GF-D8 (cell line): ENCODE results near the gene YY1.

ENCODE experiments used
- DNase-seq: peaks from one replicate; lab custom pipeline; 2025; lab: John Stamatoyannopoulos, UW

Gene YY1

GRCh38 chr14:100313464-100314230, 74.7 kb downstream of the YY1 start:
- no peak for DNase-seq

GRCh38 chr14:100314724-100315123, 75.8 kb downstream of the YY1 start:
- DNase-seq, result no peak

DNA sequence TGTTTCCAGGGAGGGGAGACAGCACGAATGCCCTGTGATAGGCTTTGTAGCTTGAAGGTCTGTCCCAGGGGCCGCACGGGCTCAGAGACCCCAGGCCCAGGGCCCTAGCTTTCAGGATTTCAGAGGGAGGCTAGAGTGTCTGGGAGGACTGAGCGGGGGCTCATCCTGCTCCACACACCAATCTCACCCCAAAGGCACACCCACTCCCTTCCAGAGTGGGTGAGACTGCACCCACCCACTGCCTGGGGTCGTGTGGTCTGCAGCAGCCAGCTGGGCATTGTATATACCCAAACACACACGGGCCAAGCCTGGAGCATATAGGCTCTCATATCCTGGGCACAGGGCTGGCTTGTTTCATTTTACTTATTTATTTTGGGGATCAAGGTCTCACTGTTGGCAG, 78.4 kb downstream of the YY1 start:
- DNase-seq, result no peak

DNA sequence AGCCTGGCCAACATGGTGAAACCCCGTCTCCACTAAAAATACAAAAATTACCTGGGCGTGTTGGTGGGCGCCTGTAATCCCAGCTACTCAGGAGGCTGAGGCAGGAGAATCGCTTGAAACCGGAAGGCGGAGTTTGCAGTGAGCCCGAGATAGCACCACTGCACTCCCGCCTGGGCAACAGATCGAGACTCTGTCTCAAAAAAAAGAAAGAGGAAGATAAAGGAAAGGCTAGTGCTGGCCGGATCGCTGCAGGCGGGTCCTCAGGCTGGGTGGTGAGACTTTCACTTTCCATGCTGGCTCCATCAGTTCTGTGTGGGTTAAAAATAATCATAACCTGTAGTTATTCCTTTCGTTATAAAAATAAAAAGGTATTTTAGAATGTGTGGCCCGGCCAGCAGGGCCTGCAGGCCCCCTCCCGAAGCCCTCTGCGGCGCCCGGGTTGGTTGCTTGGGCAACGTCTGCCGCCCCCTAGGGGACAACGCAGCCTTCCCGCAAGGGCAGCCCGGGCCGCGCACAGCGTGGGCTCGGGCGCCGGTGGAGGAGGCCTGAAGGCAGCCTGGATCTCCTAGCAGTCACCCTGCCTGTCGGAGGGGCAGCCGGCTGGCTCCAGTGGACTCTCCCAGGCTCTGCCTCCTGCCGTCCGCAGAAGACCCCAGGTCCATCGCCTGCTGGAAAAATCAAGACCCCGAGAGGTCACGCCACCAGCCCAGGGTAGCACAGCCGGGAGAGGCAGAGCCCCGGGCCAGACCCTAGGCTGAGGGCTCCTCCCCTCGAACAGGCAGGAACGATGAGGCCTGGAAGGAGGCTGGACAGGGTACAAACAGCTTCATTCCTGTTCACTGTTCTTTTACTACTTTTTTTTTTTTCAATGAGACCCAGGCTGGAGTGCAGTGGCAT, 79.2 kb downstream of the YY1 start:
- no peak for DNase-seq

DNA sequence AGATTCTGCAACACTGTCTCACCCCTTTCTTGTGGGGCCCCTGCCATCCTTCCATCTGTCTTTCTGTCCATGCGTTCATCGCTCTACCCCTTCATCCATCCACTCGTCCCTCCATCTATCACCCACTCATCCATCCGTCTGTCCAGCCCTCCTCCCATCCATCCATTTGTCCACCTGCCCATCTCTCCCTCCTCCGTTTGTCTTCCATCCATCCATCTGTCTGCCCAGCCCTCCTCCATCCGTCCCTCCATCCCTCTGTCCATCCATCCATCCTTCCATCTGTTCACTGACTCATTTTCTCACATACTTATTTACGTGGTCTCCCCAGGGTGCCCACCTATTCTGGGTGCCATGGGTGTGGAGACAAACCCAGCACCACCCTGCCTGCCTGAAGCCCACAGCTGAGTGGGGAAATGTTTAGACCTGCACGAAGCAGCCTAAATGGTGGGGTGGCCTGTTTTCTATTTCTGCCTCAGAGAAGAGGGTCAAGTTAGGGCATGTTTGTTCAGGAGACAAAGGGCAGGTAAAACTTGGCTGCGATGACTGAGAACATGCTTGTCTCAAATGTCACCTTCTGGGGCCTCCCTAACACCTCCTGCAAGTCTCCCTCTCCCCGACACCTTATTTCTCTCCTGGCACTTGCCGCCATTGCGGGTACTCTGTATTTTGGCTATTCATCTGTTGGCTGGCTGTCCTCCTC, 81.4 kb downstream of the YY1 start:
- DNase-seq, result no peak

DNA sequence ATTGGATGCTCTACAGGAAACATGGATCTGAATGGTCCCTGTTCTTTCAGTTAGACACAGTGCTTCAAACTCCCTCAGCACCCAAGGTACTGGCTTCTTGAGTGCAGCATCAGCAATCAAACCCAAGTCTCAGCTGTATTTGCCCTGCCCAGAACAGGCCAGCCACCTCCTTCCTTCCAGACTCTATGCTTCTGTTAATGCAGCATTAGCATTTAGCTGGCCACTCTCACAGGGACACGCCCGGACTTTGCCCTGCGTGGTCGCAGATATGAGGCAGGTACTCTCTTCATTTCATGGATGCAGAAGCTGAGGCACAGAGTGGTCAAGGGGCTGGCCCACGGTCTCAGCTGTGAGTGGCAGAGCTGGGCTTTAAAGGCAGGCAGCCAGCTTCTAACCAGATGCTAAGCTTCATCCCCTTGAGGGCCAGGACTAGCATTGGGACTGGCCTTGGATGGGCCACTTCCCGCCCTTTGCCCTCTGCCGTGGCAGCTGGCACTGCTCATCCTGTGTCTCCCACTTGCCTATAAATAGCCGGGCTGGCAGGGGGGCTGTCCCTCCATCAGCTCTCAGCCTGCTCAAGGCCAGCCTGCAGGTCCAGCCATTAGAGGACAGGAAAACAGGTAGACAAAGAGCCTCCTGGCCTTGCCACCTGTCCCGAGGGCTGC, 82.7 kb downstream of the YY1 start:
- no peak for DNase-seq

GRCh38 chr14:100322138-100322957, 83.4 kb downstream of the YY1 start:
- no peak for DNase-seq

DNA sequence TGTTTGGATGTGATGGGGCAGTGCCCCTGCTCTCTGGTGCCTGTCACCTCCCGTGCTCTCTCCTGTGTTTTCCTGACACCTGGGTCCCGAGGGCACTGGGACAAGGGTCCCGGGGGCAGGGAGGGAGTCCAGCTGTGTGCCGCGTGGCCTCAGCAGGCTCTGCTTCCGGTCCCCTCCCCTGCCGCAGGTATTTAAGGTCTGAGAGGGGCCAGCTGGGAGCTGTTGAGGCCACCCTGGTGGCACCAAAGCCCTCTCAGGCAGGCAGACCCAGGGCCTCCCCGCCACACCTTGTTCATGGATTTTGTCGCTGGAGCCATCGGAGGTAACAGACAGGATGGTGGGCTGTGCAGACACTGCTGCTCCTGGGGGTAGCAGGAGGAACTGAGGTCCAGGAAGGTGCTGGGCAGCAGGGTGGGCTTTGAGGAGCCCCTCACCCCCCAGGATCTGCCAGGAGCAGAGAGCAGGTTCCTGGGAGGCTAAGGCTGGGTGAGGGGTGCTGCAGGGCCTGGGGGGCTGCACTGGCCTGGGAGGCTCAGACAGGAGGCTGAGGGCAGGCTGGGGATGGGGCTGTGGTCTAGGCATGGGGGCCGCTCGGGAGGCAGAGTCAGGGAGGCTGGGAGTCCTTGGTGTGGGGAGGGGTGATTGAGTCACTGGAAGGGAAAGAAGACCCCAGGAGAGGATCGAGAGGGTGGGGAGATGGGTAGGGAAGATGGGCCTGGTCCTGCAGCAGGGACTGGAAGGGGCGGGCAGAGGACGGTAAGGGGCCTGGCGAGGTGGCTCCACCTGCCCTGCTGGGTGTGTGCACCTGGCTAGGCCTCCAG, 84.4 kb downstream of the YY1 start, which contains the start of gene SLC25A47:
TSS of gene SLC25A47 (plus strand) at position 219 of the 821 bp plus-strand sequence. CDS start at position 295, 76 bp downstream.
- DNase-seq, result no peak

DNA sequence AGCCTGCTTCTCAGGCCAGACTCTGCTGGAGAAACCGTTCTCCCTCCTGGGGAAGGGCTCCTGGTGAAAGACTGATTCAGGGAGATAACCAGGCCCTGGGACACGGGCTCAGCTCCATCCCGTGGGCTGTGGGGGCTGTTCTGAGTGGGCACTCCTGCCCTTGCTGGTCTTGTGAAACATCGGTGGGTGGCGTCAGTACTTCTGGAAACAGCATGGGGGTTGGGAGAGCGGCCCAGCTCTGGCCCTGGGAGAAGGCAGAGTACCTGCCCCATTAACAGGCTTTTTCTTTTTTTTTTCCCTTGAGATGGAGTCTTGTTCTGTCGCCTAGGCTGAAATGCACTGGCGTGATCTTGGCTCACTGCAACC, 85.0 kb downstream of the YY1 start:
- no peak for DNase-seq

DNA sequence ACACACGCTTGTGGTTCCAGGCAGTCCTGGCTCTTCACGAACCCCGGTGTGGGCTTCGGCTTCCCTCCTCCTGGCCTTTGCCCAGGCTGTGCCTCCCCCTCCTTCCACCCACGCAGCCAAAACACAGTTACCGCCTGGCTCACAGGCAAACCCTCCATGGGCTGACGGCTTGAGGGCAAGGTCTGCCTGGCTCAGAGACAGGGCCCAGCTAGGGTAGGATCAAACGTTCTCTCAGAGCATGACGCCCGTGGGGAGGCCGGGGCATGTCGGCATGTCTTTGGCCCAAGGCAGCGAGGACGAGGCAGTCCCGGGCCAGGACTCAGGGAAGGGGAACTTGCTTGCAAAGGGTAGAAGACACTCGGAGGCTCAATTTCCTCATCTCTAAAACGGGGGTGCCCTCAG, 86.3 kb downstream of the YY1 start:
- no peak for DNase-seq

- DNase-seq, result no peak
Measured at GRCh38 chr14:100325958-100326357, 87.0 kb downstream of the YY1 start.

GRCh38 chr14:100327128-100327527, 88.2 kb downstream of the YY1 start:
- no peak for DNase-seq

- no peak for DNase-seq
Measured at GRCh38 chr14:100328495-100329163, 89.7 kb downstream of the YY1 start.

DNA sequence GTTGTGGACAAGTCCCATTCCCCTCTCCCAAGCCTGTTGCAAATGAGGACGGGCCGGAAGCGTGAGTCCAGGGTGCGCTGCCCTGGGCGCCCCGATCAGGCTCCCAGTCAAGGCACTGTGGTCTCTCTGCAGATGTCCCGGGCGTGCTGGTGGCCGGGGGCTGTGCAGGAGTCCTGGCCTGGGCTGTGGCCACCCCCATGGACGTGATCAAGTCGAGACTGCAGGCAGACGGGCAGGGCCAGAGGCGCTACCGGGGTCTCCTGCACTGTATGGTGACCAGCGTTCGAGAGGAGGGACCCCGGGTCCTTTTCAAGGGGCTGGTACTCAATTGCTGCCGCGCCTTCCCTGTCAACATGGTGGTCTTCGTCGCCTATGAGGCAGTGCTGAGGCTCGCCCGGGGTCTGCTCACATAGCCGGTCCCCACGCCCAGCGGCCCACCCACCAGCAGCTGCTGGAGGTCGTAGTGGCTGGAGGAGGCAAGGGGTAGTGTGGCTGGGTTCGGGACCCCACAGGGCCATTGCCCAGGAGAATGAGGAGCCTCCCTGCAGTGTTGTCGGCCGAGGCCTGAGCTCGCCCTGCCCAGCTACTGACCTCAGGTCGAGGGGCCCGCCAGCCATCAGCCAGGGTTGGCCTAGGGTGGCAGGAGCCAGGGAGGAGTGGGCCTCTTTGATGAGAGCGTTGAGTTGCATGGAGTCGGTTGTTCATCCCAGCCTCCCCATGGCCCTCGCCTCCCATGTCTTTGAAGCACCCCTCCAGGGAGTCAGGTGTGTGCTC, 90.5 kb downstream of the YY1 start:
- no peak for DNase-seq

DNA sequence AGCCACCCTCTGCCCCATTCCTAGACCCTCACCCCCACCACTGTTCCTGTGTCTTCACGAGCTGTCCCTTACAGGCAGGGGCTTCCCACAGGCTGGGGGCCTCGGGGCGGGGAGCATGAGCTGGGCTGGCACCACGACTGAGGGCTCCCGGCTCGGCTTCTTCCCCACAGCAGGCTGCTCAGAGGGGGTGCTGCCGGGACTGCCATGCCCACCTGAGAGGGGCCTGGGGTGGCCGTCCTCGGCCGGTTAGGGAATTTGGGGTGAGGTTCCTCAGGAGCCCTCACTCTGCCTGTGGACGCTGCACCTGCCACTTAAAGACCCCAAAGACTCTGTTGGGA, 91.0 kb downstream of the YY1 start:
- no peak for DNase-seq

DNA sequence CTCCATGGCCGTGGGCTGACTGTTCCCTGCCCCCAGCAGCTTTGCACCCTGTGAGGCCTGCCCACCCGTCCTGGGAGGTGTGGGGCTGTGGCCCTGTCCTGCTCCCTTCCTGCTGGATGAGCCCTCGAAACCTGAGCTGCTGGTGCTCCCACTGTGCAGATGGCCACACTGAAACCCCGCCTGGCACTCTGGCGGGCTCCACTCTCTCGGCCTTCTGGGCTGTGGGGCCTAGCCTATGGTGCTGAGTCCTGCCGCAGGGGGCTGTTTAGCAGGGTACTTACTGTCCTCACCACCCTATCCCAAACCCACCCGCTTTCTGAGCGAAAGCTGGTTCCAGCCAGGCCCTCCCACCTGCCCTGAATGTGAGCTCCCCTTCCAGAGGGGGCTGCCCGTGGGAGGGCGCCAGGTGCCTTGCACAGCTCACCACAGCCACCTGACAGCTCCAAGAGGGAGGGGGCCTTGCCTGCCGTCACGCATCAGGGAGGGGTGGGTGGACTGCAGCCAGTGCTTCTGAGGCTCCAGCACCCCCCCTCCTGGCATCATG, 91.5 kb downstream of the YY1 start:
- DNase-seq, result no peak

DNA sequence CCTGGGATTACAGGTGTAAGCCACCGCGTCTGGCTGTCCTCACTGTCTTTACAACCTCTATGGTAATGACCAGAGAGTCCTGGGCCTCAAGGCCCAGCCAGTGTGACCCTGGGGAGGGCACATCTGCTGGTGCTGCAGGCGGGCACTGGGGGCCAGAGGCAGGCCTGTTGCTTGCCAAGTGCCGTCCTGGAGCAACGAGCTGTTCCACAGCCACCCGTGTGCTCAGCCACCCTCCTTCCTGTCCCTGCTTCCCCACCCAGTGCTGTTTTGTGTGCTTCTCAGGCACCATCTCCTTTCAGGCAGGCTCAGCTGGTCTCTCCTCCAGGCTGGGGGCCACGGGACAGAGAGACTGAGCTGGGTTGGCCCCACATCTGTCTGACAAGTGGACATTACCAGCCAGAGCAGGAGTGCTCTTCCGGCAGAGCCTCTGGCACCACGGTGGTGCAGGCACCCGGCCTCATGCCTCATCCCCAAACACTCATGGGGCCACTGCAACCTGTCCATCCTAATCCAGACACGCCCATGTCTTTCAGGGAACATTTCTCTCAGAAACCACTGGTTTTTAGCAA, 93.2 kb downstream of the YY1 start:
- DNase-seq, result no peak
